ENCODE measurements around the gene TRIM33. TPM values are rescaled to one million over a fixed set of nuclear protein-coding genes. Genes with fewer than 3 reads are reported as not detected.

Gene TRIM33
- total and polyA plus RNA-seq, 2 of the 8 experiments (the other 6 are each of a cell fraction or from before 2014, with no cell fraction given), result 17.1 to 52.3 TPM

DNA sequence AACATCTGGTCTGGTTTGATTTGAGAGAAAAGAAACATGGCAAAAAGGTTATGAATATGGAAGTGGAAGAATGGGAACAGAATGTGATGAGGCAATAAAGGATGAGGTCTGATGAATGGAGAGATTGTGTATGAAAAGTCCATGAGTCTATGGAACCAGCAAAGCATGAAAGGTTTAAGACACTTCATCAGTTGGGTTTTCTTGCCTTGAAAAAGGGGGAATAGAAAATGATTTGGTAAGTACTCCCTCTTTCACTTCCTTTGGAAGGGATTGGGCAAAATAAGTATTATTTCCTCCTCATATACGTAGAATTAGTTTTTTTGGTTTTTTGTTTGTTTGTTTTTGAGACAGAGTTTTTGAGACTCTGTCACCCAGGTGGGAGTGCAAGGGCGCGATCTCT lies 155.8 kb downstream of the TRIM33 start:
- Histone ChIP-seq H3K79me2 (ENCODE audit: control insufficient read depth in 1 of 2, insufficient read depth in 2 of 2, low read length in 2 of 2) (no peaks in the 10 kb centered on the region), H2BK120ac (replicated peaks; ENCODE audit: low read depth, low read length) (no peak overlapping the region), H4K20me1 (replicated peaks in 1 of 2; ENCODE audit: control insufficient read depth in 1 of 2, insufficient read depth in 2 of 2, low read length in 2 of 2) (no peaks in the 10 kb centered on the region), H3K79me1 (ENCODE audit: low read depth, low read length) (no peaks in the 10 kb centered on the region), H3K4me3 (ENCODE audit: extremely low read depth in 1 of 4, insufficient read depth in 2 of 4, low read depth in 3 of 4, low read length in 4 of 4) (no peak overlapping the region), H4K91ac (replicated peaks; ENCODE audit: insufficient read length, low read length) (no peak overlapping the region), H3K56ac (replicated peaks; ENCODE audit: insufficient read length, low read depth, low read length) (no peak overlapping the region), H3K18ac (ENCODE audit: extremely low read depth, low read length) (no peak overlapping the region), H2AFZ (ENCODE audit: low read length) (no peak overlapping the region), H2BK20ac (ENCODE audit: low read length) (no peak overlapping the region), H2BK12ac (ENCODE audit: low read depth, low read length) (no peak overlapping the region), H3K4ac (replicated peaks; ENCODE audit: insufficient read length, low read depth, low read length) (no peak overlapping the region), H3K4me2 (ENCODE audit: insufficient read depth in 1 of 2, low read depth in 2 of 2, low read length in 2 of 2) (no peak overlapping the region), H2AK5ac (ENCODE audit: low read depth, low read length) (no peak overlapping the region), H3K9ac (replicated peaks in 1 of 4; ENCODE audit: extremely low read depth in 1 of 4, low read depth in 3 of 4, low read length in 3 of 4) (no peak overlapping the region), H3K27ac (ENCODE audit: low read depth, low read length) (no peak overlapping the region), H3K23me2 (ENCODE audit: low read depth, low read length) (no peaks in the 10 kb centered on the region; the same call in 1 of the 2 replicates), H4K5ac (ENCODE audit: insufficient read length, low read depth, low read length) (no peak overlapping the region), H4K8ac (ENCODE audit: extremely low read depth, insufficient read depth, low read length) (no peak overlapping the region), H3K4me1 (replicated peaks in 1 of 4; ENCODE audit: control insufficient read depth in 3 of 4, insufficient read depth in 4 of 4, low read length in 3 of 4) (peaks cover 0 to 6% (median 3%) of the 10 kb centered on the region in 4 experiments; a peak in 4 of 7 replicates), H3K23ac (ENCODE audit: insufficient read length) (no peak overlapping the region), H2BK5ac (ENCODE audit: low read depth, low read length) (no peak overlapping the region), H3K9me3 (ENCODE audit: insufficient read depth in 2 of 2, low read depth in 1 of 2, low read length in 1 of 2) (no peaks in the 10 kb centered on the region; a peak in 1 of 4 replicates), H2BK15ac (ENCODE audit: low read length) (no peak overlapping the region), H3K14ac (ENCODE audit: insufficient read length) (no peak overlapping the region), H3K36me3 (ENCODE audit: control insufficient read depth in 2 of 4, insufficient read depth in 4 of 4, low read length in 3 of 4) (no peaks in the 10 kb centered on the region), H3K27me3 (replicated peaks in 1 of 4; ENCODE audit: control insufficient read depth in 3 of 4, extremely low read depth in 1 of 4, insufficient read depth in 3 of 4, low read length in 3 of 4) (0 out of 7 replicates have a peak, but pooled peaks cover 0 to 3% (median 0%) of the 10 kb centered on the region in 4 experiments)
- WGBS, 2 experiments (ENCODE audit: extremely low coverage in 1 of 2, insufficient coverage in 1 of 2, insufficient read length in 1 of 2, insufficient replicate concordance in 2 of 2, low coverage in 1 of 2, low lambda C conversion rate in 2 of 2, missing lambda C conversion rate in 1 of 2), result 94% methylated on average over 3 of the region's 3 CpGs; no CpG with 5 or more reads in 1 of the 2 experiments
- FAIRE-seq (no peak), DNase-seq (ENCODE audit: low read depth in 1 of 2, low spot score in 2 of 2) (no peak)
- TF ChIP-seq CEBPB (IDR thresholded peaks at IDR 0.05; ENCODE audit: low read depth, low read length), result no peak
- TF ChIP-seq, protein P1, sequence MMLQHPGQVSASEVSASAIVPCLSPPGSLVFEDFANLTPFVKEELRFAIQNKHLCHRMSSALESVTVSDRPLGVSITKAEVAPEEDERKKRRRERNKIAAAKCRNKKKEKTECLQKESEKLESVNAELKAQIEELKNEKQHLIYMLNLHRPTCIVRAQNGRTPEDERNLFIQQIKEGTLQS (IDR thresholded peaks at IDR 0.05; ENCODE audit: insufficient read depth, low read depth, low read length), result no peak
- TF ChIP-seq JUN (IDR thresholded peaks at IDR 0.05; ENCODE audit: low read depth, low read length), result no peak
- no peak for TF ChIP-seq KDM5A (IDR thresholded peaks at IDR 0.05; ENCODE audit: low read length)
- no peak for TF ChIP-seq RBBP5 (IDR thresholded peaks at IDR 0.05; ENCODE audit: borderline replicate concordance, low read depth, low read length)
- no peak for TF ChIP-seq ASH2L (IDR thresholded peaks at IDR 0.05; ENCODE audit: low read length)
- TF ChIP-seq NRF1 (IDR thresholded peaks at IDR 0.05; ENCODE audit: low read depth, low read length), result no peak
- TF ChIP-seq HDAC2 (IDR thresholded peaks at IDR 0.05; ENCODE audit: borderline replicate concordance in 1 of 2, low read depth in 2 of 2, low read length in 2 of 2), result no peak
- no peak for TF ChIP-seq CBX5 (IDR thresholded peaks at IDR 0.05; ENCODE audit: low read depth, low read length)
- TF ChIP-seq CTBP2 (IDR thresholded peaks at IDR 0.05; ENCODE audit: borderline replicate concordance, insufficient read depth, insufficient read length, low read length), result no peak
- no peak for TF ChIP-seq TAF1 (IDR thresholded peaks at IDR 0.05; ENCODE audit: low read depth, low read length)
- ChIA-PET CTCF (ENCODE audit: partially characterized antibody) (no interaction called here), POLR2A (ENCODE audit: partially characterized antibody) (no interaction called here)
